HepG2 (cell line): ENCODE data around the gene DUSP22. TPM values are rescaled to one million over a fixed set of nuclear protein-coding genes. Genes with fewer than 3 reads are reported as not detected.

ENCODE experiments used
- DNMT3B ChIP-seq: conservative IDR thresholded peaks from 2 replicates; pipeline ENCODE4 v1.6.1; 2016; ENCODE audit warnings: missing biosample characterization, control low read depth
- FOXJ3 ChIP-seq: sonication (generic); formaldehyde crosslinking; IDR thresholded peaks from 2 replicates; pipeline ENCODE4 v1.4.0; 2020; ENCODE audit warnings: missing genetic modification reagents, mild to moderate bottlenecking, borderline replicate concordance
- FUBP1 ChIP-seq: sonication (generic); formaldehyde crosslinking; IDR thresholded peaks from 2 replicates; pipeline ENCODE4 v1.5.1; 2020; ENCODE audit warnings: missing genetic modification reagents, mild to moderate bottlenecking, borderline replicate concordance
- HDAC1 ChIP-seq: sonication (generic); formaldehyde crosslinking; IDR thresholded peaks from 2 replicates; pipeline ENCODE4 v1.5.1; 2020; ENCODE audit warnings: mild to moderate bottlenecking, missing genetic modification reagents
- SMAD3 ChIP-seq: sonication (generic); formaldehyde crosslinking; IDR thresholded peaks from 2 replicates; pipeline ENCODE4 v1.4.0; 2020; ENCODE audit warnings: missing genetic modification reagents
- ZNF232 ChIP-seq: sonication (generic); formaldehyde crosslinking; IDR thresholded peaks from 2 replicates; pipeline ENCODE4 v1.4.0; 2020; ENCODE audit warnings: missing genetic modification reagents, borderline replicate concordance
- ZNF598 ChIP-seq: sonication (generic); formaldehyde crosslinking; IDR thresholded peaks from 2 replicates; pipeline ENCODE4 v1.5.1; 2020; ENCODE audit warnings: mild to moderate bottlenecking, missing genetic modification reagents, borderline replicate concordance
- ZSCAN22 ChIP-seq: sonication (generic); formaldehyde crosslinking; IDR thresholded peaks from 2 replicates; pipeline ENCODE4 v1.4.0; 2020; ENCODE audit warnings: mild to moderate bottlenecking, missing genetic modification reagents
- polyA plus RNA-seq, 8 experiments: library from polyadenylated mRNA; depleted of rRNA in 3 of 8; stranded (reverse) in 7 of 8; unstranded in 1 of 8; fragments of >200 nt; fragmentation: Illumina TruSeq in 4 of 8; extraction: Trizol in 4 of 8; gene quantifications; 2 replicates each; pipeline versions ENCODE4 v1.2.1 to v1.2.3, GENCODE V29; 2011 to 2016; ENCODE audit warnings: low read depth in 4 of 8, missing spikeins in 1 of 8, mixed read lengths in 1 of 8; ENCODE audit not compliant: insufficient read depth in 1 of 8
- total RNA-seq, 5 experiments: library from RNA; depleted of rRNA; stranded (reverse); fragments of >200 nt; fragmentation: Illumina TruSeq; extraction: Trizol; gene quantifications; 2 replicates each; pipeline ENCODE4 v1.2.3, GENCODE V29; 2016; ENCODE audit warnings: low read depth in 1 of 5
- TF ChIP-seq, protein P1 (sequence below): sonication (generic); formaldehyde crosslinking; IDR thresholded peaks from 2 replicates; pipeline ENCODE4 v1.4.0; 2020; ENCODE audit warnings: mild to moderate bottlenecking, missing genetic modification reagents

DUSP22 gene
- total and polyA plus RNA-seq, 2 of the 13 experiments (the other 11 are each of a cell fraction or from before 2014, with no cell fraction given), result 20.2 to 32.8 TPM

DNA sequence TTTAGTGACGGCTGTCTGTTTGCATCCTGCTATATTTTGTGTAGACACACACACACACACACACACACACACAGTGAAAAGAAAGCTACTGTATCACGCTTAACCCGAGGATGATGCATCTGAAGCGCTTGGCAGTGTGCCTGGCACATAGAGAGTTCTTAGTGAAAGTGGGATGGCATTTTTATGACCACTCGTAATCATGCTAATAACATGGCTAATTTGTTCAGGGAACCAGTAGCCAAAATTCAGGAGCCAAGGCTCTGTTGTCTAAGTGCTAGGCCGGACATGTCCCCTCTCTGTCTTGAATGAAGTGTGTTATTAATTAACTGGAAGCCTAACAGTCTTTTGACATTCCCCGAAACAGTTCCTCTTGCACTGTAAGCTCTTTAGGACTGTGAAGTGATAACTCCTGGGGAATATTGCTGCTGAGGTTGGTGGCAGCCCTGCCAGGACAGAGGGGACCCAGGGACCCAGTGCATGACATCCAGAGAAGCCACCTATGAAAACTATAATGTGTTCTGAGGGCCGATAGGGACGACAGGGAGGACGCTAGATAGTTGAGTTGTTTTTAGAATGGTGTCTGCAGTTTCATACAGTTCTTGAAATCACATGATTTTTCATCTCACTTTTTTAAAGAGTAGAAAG lies 54.2 kb downstream of the DUSP22 start (continued):
- TF ChIP-seq DNMT3B (CRISPR knock-in tag), result no peak
- TF ChIP-seq HDAC1 (CRISPR knock-in tag), result no peak
- no peak for TF ChIP-seq SMAD3 (CRISPR knock-in tag)
- TF ChIP-seq ZSCAN22 (CRISPR knock-in tag), result no peak
- no peak for TF ChIP-seq FUBP1 (CRISPR knock-in tag)
- TF ChIP-seq ZNF232 (CRISPR knock-in tag), result no peak
- TF ChIP-seq FOXJ3 (CRISPR knock-in tag), result no peak
- TF ChIP-seq ZNF598 (CRISPR knock-in tag), result no peak
- TF ChIP-seq, protein P1, sequence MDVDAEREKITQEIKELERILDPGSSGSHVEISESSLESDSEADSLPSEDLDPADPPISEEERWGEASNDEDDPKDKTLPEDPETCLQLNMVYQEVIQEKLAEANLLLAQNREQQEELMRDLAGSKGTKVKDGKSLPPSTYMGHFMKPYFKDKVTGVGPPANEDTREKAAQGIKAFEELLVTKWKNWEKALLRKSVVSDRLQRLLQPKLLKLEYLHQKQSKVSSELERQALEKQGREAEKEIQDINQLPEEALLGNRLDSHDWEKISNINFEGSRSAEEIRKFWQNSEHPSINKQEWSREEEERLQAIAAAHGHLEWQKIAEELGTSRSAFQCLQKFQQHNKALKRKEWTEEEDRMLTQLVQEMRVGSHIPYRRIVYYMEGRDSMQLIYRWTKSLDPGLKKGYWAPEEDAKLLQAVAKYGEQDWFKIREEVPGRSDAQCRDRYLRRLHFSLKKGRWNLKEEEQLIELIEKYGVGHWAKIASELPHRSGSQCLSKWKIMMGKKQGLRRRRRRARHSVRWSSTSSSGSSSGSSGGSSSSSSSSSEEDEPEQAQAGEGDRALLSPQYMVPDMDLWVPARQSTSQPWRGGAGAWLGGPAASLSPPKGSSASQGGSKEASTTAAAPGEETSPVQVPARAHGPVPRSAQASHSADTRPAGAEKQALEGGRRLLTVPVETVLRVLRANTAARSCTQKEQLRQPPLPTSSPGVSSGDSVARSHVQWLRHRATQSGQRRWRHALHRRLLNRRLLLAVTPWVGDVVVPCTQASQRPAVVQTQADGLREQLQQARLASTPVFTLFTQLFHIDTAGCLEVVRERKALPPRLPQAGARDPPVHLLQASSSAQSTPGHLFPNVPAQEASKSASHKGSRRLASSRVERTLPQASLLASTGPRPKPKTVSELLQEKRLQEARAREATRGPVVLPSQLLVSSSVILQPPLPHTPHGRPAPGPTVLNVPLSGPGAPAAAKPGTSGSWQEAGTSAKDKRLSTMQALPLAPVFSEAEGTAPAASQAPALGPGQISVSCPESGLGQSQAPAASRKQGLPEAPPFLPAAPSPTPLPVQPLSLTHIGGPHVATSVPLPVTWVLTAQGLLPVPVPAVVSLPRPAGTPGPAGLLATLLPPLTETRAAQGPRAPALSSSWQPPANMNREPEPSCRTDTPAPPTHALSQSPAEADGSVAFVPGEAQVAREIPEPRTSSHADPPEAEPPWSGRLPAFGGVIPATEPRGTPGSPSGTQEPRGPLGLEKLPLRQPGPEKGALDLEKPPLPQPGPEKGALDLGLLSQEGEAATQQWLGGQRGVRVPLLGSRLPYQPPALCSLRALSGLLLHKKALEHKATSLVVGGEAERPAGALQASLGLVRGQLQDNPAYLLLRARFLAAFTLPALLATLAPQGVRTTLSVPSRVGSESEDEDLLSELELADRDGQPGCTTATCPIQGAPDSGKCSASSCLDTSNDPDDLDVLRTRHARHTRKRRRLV (CRISPR knock-in tag), result no peak
- TF ChIP-seq, all 625 proteins: peak for 0
